Measurements from ENCODE around the gene CTNNBL1.

DNA sequence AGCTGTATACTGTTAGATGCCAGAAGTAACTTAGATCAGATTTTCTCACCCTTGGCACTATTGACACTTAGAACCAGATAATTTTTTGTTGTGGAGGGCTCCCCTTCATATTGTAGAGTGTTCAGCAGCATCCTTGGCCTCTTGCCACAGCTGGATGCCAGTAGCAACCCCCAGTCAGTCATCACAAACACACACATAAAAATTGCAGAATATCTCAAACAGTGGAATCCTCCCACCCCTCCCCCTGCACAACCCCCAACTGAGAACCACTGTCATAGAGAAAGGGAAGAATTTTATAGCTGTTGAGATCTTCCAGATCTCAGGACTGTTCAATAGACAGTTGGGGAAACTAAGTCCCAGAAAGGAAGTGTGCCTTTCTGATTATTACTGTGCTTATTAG lies 127.9 kb downstream of the CTNNBL1 start:
- TF ChIP-seq CTCF (conservative IDR thresholded peaks at IDR 0.05; ENCODE audit: low read depth in 2 of 2) (no peak), NANOG (IDR thresholded peaks at IDR 0.05; ENCODE audit: borderline replicate concordance) (no peak), POLR2AphosphoS5 (IDR thresholded peaks at IDR 0.05; ENCODE audit: low read depth) (no peak), EZH2 (IDR thresholded peaks at IDR 0.05; ENCODE audit: low read depth, unreplicated experiment) (no peak), STAT1 (IDR thresholded peaks at IDR 0.05; ENCODE audit: unreplicated experiment) (no peak), EZH2phosphoT487 (IDR thresholded peaks at IDR 0.05; ENCODE audit: unreplicated experiment) (no peak), JUNB (IDR thresholded peaks at IDR 0.05; ENCODE audit: unreplicated experiment) (no peak), CREB1 (CRISPR knock-in tag; IDR thresholded peaks at IDR 0.05; ENCODE audit: low read depth) (no peak), ZNF331 (CRISPR knock-in tag; IDR thresholded peaks at IDR 0.05; ENCODE audit: low read depth) (no peak)
- TF ChIP-seq, protein P1, sequence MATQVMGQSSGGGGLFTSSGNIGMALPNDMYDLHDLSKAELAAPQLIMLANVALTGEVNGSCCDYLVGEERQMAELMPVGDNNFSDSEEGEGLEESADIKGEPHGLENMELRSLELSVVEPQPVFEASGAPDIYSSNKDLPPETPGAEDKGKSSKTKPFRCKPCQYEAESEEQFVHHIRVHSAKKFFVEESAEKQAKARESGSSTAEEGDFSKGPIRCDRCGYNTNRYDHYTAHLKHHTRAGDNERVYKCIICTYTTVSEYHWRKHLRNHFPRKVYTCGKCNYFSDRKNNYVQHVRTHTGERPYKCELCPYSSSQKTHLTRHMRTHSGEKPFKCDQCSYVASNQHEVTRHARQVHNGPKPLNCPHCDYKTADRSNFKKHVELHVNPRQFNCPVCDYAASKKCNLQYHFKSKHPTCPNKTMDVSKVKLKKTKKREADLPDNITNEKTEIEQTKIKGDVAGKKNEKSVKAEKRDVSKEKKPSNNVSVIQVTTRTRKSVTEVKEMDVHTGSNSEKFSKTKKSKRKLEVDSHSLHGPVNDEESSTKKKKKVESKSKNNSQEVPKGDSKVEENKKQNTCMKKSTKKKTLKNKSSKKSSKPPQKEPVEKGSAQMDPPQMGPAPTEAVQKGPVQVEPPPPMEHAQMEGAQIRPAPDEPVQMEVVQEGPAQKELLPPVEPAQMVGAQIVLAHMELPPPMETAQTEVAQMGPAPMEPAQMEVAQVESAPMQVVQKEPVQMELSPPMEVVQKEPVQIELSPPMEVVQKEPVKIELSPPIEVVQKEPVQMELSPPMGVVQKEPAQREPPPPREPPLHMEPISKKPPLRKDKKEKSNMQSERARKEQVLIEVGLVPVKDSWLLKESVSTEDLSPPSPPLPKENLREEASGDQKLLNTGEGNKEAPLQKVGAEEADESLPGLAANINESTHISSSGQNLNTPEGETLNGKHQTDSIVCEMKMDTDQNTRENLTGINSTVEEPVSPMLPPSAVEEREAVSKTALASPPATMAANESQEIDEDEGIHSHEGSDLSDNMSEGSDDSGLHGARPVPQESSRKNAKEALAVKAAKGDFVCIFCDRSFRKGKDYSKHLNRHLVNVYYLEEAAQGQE (IDR thresholded peaks at IDR 0.05; ENCODE audit: unreplicated experiment): no peak

All from GM23338 (cell line).